PFSK-1 (cell line): ENCODE measurements around the gene COL4A2.

Source experiments
- FOXP2 ChIP-seq: optimal IDR thresholded peaks from 2 replicates; pipeline ENCODE3; 2011; ENCODE audit warnings: borderline replicate concordance, control low read depth, inconsistent platforms; ENCODE audit not compliant: insufficient read depth; ENCODE audit errors: extremely low read length, extremely low read depth
- POLR2AphosphoS5 ChIP-seq: IDR thresholded peaks from 2 replicates; pipeline ENCODE4 v1.6.1; 2012; ENCODE audit warnings: low read depth, mild to moderate bottlenecking, control low read depth, low read length, moderate library complexity
- REST ChIP-seq, 2 experiments: IDR thresholded peaks; 2 replicates each; pipeline versions ENCODE4 v1.6.1 to v1.8.0; 2011 to 2012; ENCODE audit warnings: low read depth in 2 of 2, low read length in 2 of 2, control low read depth in 1 of 2, inconsistent platforms in 1 of 2, mild to moderate bottlenecking in 1 of 2, moderate library complexity in 1 of 2; ENCODE audit not compliant: insufficient read depth in 1 of 2
- SIN3A ChIP-seq: IDR thresholded peaks from 2 replicates; pipeline ENCODE4 v1.6.1; 2012; ENCODE audit warnings: mild to moderate bottlenecking, low read length, moderate library complexity, borderline replicate concordance; ENCODE audit not compliant: insufficient read depth
- TAF1 ChIP-seq: IDR thresholded peaks from 2 replicates; pipeline ENCODE4 v1.6.1; 2012; ENCODE audit warnings: low read length, control low read depth, borderline replicate concordance; ENCODE audit not compliant: insufficient read depth

COL4A2 gene

DNA sequence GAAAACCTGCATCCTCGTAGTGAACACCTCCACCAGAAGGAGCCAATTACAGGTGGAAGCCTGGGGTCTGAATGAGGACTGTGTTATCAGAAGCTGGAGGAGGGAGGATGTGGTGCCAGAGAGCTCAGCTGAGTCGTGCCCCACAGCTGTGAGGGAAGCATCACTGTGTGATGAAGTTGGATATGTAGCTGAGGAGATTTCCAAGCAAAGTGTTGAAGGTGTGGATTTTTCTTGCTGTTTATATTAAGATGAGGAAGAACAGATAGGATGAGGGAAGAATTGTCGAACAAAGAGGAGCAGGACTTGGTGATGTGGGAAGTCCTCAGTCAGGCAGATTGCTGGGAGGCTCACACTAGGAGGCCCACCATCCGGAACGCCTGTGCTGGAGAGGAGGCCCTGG, 250.0 kb downstream of the COL4A2 start:
- no peak for TF ChIP-seq POLR2AphosphoS5
- no peak for TF ChIP-seq SIN3A
- no peak for TF ChIP-seq FOXP2
- TF ChIP-seq REST (IDR thresholded peaks at IDR 0.05; ENCODE audit: insufficient read depth in 1 of 2, low read depth in 2 of 2, low read length in 2 of 2) = no peak
- no peak for TF ChIP-seq TAF1

DNA sequence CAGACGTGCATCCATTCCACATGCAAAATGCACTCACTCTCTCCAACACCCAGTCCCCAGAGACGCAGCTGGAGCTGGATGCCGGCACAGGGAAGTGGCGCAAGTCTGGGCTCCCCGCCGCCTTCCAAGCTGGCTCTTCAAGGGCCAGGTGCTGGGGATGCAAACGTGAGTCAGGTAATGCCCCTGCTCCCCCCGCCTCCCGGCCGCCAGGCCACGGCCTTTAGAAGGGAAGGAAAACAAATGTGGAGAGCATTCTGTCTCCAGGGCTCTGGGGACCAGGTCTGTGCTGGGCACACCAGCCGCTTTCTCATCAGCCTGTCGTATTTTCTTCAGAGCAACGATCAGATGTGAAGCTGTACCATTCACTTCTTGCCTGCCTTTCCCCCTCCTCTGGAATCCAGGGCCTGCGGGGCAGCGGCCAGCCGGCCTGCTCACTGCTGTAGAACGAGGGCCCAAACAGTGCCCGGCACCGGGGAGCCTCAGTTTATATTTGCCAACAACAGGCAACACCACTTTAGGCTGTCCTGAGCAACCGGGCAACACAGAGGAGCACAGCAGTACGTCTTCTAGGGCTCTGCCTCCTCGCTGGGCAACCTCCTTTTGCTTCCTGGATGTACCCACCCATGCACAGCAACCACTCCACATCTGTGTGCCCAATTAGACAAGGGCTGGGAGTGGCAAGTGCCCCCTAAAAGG, 250.7 kb downstream of the COL4A2 start:
- no peak for TF ChIP-seq SIN3A
- no peak for TF ChIP-seq FOXP2
- no peak for TF ChIP-seq POLR2AphosphoS5
- no peak for TF ChIP-seq REST (IDR thresholded peaks at IDR 0.05; ENCODE audit: insufficient read depth in 1 of 2, low read depth in 2 of 2, low read length in 2 of 2)
- TF ChIP-seq TAF1 = no peak

DNA sequence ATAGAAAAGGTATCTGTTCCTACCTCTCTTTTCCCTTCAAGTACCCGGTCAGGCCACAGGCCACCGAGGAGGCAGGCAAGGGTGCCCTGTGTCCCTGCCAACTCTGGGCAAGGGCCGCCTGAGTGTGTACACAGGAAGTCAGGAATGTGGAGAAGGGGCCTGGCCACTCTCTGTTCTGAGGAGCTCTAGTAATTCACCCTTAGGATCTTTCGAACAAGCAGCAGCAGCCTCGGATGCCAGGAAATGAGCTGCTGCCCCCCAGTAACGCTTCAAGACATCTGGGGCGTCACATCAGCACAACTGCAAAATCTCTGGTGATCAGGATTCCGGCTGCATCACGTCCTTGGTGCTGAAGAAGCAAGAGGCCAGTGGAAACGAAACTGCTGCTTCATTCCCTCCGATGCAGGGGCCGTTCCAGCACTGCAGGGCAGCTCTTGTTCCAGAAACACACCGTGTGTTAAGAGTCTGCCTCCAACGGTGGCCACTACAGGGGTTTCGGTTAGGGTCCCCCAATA, 252.4 kb downstream of the COL4A2 start:
- TF ChIP-seq FOXP2 (no peak), SIN3A (no peak), REST (IDR thresholded peaks at IDR 0.05; ENCODE audit: insufficient read depth in 1 of 2, low read depth in 2 of 2, low read length in 2 of 2) (peak in 1 of 2 experiments; percentile 42; a peak in 1 of 4 replicates), TAF1 (no peak), POLR2AphosphoS5 (no peak)

DNA sequence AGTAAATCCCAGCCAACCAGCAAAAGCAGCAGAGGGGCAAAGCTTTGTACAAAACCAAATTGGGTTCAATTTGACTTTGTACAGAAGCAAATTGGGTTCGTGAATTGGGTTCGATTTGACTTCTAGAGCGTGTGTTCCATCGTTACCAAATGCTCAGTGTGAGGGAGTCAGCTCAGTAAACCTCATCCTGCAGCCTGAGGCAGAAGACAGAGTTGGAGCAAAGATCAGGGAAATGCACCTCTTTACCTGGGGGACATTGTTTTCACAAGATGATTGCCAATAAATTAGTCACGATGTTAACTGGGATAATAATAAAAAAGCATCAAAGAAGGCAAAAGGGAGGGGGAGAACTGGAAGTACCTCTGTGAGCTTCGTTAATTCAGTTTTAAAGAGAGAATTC, 252.9 kb downstream of the COL4A2 start:
- TF ChIP-seq POLR2AphosphoS5 (no peak), TAF1 (no peak), REST (IDR thresholded peaks at IDR 0.05; ENCODE audit: insufficient read depth in 1 of 2, low read depth in 2 of 2, low read length in 2 of 2) (no peak), SIN3A (no peak), FOXP2 (no peak)
